ENCODE results near the gene CLEC2D.
"Not testable (repeated sequence)": the region's sequence is repeated elsewhere in the genome, so short reads cannot be mapped to it uniquely, and the experiment has no call there.

CLEC2D gene

DNA sequence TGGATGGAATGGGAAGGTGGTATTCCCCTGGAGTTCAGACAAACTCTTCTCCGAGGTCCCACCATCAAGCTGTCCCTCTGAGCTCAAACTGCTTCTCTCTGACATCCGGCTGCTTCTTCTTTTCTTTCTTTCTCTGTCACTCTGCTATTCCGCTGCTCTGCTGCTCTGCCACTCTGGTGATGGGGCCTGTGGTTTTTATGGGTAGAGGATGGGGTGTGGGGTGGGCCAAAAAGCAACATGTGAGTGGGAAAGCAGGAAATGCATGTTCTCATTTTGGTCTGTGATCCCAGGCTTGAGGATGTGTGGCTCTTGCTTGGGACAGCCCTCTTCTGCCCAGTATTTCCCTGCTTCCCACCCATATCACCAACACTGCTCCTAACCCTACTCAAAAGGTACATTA lies 32.7 kb downstream of the CLEC2D start:
- H3K27me3 ChIP-seq (ENCODE audit: control insufficient read depth in 3 of 3, insufficient read depth in 3 of 3, low read depth in 1 of 3, low read length in 3 of 3) = no peaks in the 10 kb centered on the region
- DNase-seq (ENCODE audit: low spot score) = no peak
- H3K9ac ChIP-seq (ENCODE audit: low read depth, low read length, poor library complexity) = no peak overlapping the region
- H3K14ac ChIP-seq (ENCODE audit: low read length) = no peak overlapping the region
- H3K79me1 ChIP-seq (ENCODE audit: low read depth, low read length) = no peaks in the 10 kb centered on the region
- no peak overlapping the region for H3K27ac ChIP-seq (replicated peaks; ENCODE audit: low read length)
- no peak overlapping the region for H4K91ac ChIP-seq (ENCODE audit: low read depth, low read length, poor library complexity)
- H2AFZ ChIP-seq (ENCODE audit: low read length) = no peak overlapping the region
- no CpG with 5 or more reads among the region's 3 CpGs for WGBS, 2 donors (ENCODE audit: extremely low coverage in 2 of 2, insufficient read length in 2 of 2, insufficient replicate concordance in 1 of 2)
- H3K4me2 ChIP-seq (ENCODE audit: insufficient read depth, low read length, poor library complexity, severe bottlenecking) = no peak overlapping the region
- H3K18ac ChIP-seq (ENCODE audit: low read length) = no peak overlapping the region
- H2BK5ac ChIP-seq (ENCODE audit: low read length) = no peak overlapping the region
- no peak overlapping the region for H3K23ac ChIP-seq (ENCODE audit: low read depth, low read length, poor library complexity)
- H2AK5ac ChIP-seq (ENCODE audit: low read depth, low read length) = no peak overlapping the region
- H3K4ac ChIP-seq (ENCODE audit: low read length) = no peak overlapping the region
- no peak overlapping the region for H4K8ac ChIP-seq (ENCODE audit: low read depth, low read length)
- no peak overlapping the region for H2BK120ac ChIP-seq (ENCODE audit: low read depth, low read length)
- no peaks in the 10 kb centered on the region for H3K9me3 ChIP-seq (replicated peaks in 1 of 2; ENCODE audit: control insufficient read depth in 2 of 2, insufficient read depth in 1 of 2, low read depth in 1 of 2, low read length in 2 of 2)
- no peak overlapping the region for H2BK12ac ChIP-seq (ENCODE audit: low read length)
- no peak overlapping the region for H3K4me3 ChIP-seq (ENCODE audit: low read length in 2 of 2)
- H3K36me3 ChIP-seq (replicated peaks in 1 of 2; ENCODE audit: control insufficient read depth in 2 of 2, insufficient read depth in 2 of 2, low read length in 2 of 2) = no peaks in the 10 kb centered on the region
- no peaks in the 10 kb centered on the region for H3K4me1 ChIP-seq (ENCODE audit: control insufficient read depth in 2 of 2, insufficient read depth in 1 of 2, low read depth in 1 of 2, low read length in 2 of 2)
- H2BK15ac ChIP-seq (ENCODE audit: low read length) = no peak overlapping the region

GRCh38 chr12:9704561-9704960 lies 35.0 kb downstream of the CLEC2D start:
- not testable (repeated sequence) for H3K23ac ChIP-seq (ENCODE audit: low read depth, low read length, poor library complexity); H2AFZ ChIP-seq (ENCODE audit: low read length); H3K18ac ChIP-seq (ENCODE audit: low read length); H3K36me3 ChIP-seq (replicated peaks in 1 of 2; ENCODE audit: control insufficient read depth in 2 of 2, insufficient read depth in 2 of 2, low read length in 2 of 2); H3K79me1 ChIP-seq (ENCODE audit: low read depth, low read length); H3K14ac ChIP-seq (ENCODE audit: low read length); H3K4ac ChIP-seq (ENCODE audit: low read length); DNase-seq (ENCODE audit: low spot score); H2BK12ac ChIP-seq (ENCODE audit: low read length); H3K9ac ChIP-seq (ENCODE audit: low read depth, low read length, poor library complexity); H4K91ac ChIP-seq (ENCODE audit: low read depth, low read length, poor library complexity); H3K4me2 ChIP-seq (ENCODE audit: insufficient read depth, low read length, poor library complexity, severe bottlenecking); H3K27ac ChIP-seq (replicated peaks; ENCODE audit: low read length); H2BK120ac ChIP-seq (ENCODE audit: low read depth, low read length); H4K8ac ChIP-seq (ENCODE audit: low read depth, low read length); H2BK15ac ChIP-seq (ENCODE audit: low read length); H3K4me1 ChIP-seq (ENCODE audit: control insufficient read depth in 2 of 2, insufficient read depth in 1 of 2, low read depth in 1 of 2, low read length in 2 of 2); H3K9me3 ChIP-seq (replicated peaks in 1 of 2; ENCODE audit: control insufficient read depth in 2 of 2, insufficient read depth in 1 of 2, low read depth in 1 of 2, low read length in 2 of 2); H2AK5ac ChIP-seq (ENCODE audit: low read depth, low read length); H3K27me3 ChIP-seq (ENCODE audit: control insufficient read depth in 3 of 3, insufficient read depth in 3 of 3, low read depth in 1 of 3, low read length in 3 of 3); H2BK5ac ChIP-seq (ENCODE audit: low read length); H3K4me3 ChIP-seq (ENCODE audit: low read length in 2 of 2)
- no CpG with 5 or more reads among the region's 5 CpGs for WGBS, 2 donors (ENCODE audit: extremely low coverage in 2 of 2, insufficient read length in 2 of 2, insufficient replicate concordance in 1 of 2)

- Histone ChIP-seq H2AK5ac (ENCODE audit: low read depth, low read length) (no peak overlapping the region), H3K9ac (ENCODE audit: low read depth, low read length, poor library complexity) (no peak overlapping the region), H3K4me3 (ENCODE audit: low read length in 2 of 2) (no peak overlapping the region), H2BK120ac (ENCODE audit: low read depth, low read length) (no peak overlapping the region), H3K23ac (ENCODE audit: low read depth, low read length, poor library complexity) (no peak overlapping the region), H3K14ac (ENCODE audit: low read length) (no peak overlapping the region), H2BK12ac (ENCODE audit: low read length) (no peak overlapping the region), H3K18ac (ENCODE audit: low read length) (no peak overlapping the region), H3K9me3 (replicated peaks in 1 of 2; ENCODE audit: control insufficient read depth in 2 of 2, insufficient read depth in 1 of 2, low read depth in 1 of 2, low read length in 2 of 2) (no peaks in the 10 kb centered on the region), H3K4ac (ENCODE audit: low read length) (no peak overlapping the region), H4K8ac (ENCODE audit: low read depth, low read length) (no peak overlapping the region), H3K27ac (replicated peaks; ENCODE audit: low read length) (no peak overlapping the region), H3K27me3 (ENCODE audit: control insufficient read depth in 3 of 3, insufficient read depth in 3 of 3, low read depth in 1 of 3, low read length in 3 of 3) (no peaks in the 10 kb centered on the region), H2BK15ac (ENCODE audit: low read length) (no peak overlapping the region), H3K36me3 (replicated peaks in 1 of 2; ENCODE audit: control insufficient read depth in 2 of 2, insufficient read depth in 2 of 2, low read length in 2 of 2) (no peaks in the 10 kb centered on the region), H3K4me2 (ENCODE audit: insufficient read depth, low read length, poor library complexity, severe bottlenecking) (no peak overlapping the region), H4K91ac (ENCODE audit: low read depth, low read length, poor library complexity) (no peak overlapping the region), H3K79me1 (ENCODE audit: low read depth, low read length) (no peaks in the 10 kb centered on the region), H2AFZ (ENCODE audit: low read length) (no peak overlapping the region), H3K4me1 (ENCODE audit: control insufficient read depth in 2 of 2, insufficient read depth in 1 of 2, low read depth in 1 of 2, low read length in 2 of 2) (no peaks in the 10 kb centered on the region), H2BK5ac (ENCODE audit: low read length) (no peak overlapping the region)
- DNase-seq (ENCODE audit: low spot score) = no peak
Observed at GRCh38 chr12:9706086-9706685, 36.7 kb downstream of the CLEC2D start.

GRCh38 chr12:9707356-9707755 lies 37.8 kb downstream of the CLEC2D start:
- Histone ChIP-seq H2AK5ac (ENCODE audit: low read depth, low read length) (no peak overlapping the region), H2AFZ (ENCODE audit: low read length) (no peak overlapping the region), H3K79me1 (ENCODE audit: low read depth, low read length) (no peaks in the 10 kb centered on the region), H3K27me3 (ENCODE audit: control insufficient read depth in 3 of 3, insufficient read depth in 3 of 3, low read depth in 1 of 3, low read length in 3 of 3) (no peaks in the 10 kb centered on the region), H3K9me3 (replicated peaks in 1 of 2; ENCODE audit: control insufficient read depth in 2 of 2, insufficient read depth in 1 of 2, low read depth in 1 of 2, low read length in 2 of 2) (no peaks in the 10 kb centered on the region), H3K4me2 (ENCODE audit: insufficient read depth, low read length, poor library complexity, severe bottlenecking) (no peak overlapping the region), H2BK120ac (ENCODE audit: low read depth, low read length) (no peak overlapping the region), H2BK12ac (ENCODE audit: low read length) (no peak overlapping the region), H3K23ac (ENCODE audit: low read depth, low read length, poor library complexity) (no peak overlapping the region), H3K9ac (ENCODE audit: low read depth, low read length, poor library complexity) (no peak overlapping the region), H3K4me1 (ENCODE audit: control insufficient read depth in 2 of 2, insufficient read depth in 1 of 2, low read depth in 1 of 2, low read length in 2 of 2) (no peaks in the 10 kb centered on the region), H4K8ac (ENCODE audit: low read depth, low read length) (no peak overlapping the region), H3K4ac (ENCODE audit: low read length) (no peak overlapping the region), H3K36me3 (replicated peaks in 1 of 2; ENCODE audit: control insufficient read depth in 2 of 2, insufficient read depth in 2 of 2, low read length in 2 of 2) (no peaks in the 10 kb centered on the region), H4K91ac (ENCODE audit: low read depth, low read length, poor library complexity) (no peak overlapping the region), H3K18ac (ENCODE audit: low read length) (no peak overlapping the region), H3K14ac (ENCODE audit: low read length) (no peak overlapping the region), H3K4me3 (ENCODE audit: low read length in 2 of 2) (no peak overlapping the region), H3K27ac (replicated peaks; ENCODE audit: low read length) (no peak overlapping the region), H2BK15ac (ENCODE audit: low read length) (no peak overlapping the region), H2BK5ac (ENCODE audit: low read length) (no peak overlapping the region)
- DNase-seq (ENCODE audit: low spot score) = no peak

Data from neuronal stem cell (in vitro differentiated cells).